ENCODE results near the gene INSR.

DNA sequence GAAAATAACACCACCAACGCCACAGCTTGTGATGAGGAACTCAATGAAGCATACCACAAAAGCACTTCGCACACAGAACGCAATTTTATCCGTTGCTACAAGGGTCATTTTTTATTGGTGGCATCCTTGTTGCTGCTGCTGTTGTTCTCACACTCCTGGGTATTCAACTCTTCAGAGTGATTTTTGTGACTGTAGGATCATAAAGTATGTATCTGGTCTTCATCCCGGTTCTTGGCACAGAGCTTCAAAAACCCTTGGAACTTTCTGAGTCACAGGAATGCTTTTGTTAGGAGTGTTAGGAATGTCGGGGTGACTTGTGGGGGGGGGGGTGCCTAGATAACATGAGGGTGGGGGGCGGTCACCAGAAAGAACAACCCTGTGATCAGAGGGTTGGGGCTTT lies 116.3 kb downstream of the INSR start:
- TF ChIP-seq, protein P1, sequence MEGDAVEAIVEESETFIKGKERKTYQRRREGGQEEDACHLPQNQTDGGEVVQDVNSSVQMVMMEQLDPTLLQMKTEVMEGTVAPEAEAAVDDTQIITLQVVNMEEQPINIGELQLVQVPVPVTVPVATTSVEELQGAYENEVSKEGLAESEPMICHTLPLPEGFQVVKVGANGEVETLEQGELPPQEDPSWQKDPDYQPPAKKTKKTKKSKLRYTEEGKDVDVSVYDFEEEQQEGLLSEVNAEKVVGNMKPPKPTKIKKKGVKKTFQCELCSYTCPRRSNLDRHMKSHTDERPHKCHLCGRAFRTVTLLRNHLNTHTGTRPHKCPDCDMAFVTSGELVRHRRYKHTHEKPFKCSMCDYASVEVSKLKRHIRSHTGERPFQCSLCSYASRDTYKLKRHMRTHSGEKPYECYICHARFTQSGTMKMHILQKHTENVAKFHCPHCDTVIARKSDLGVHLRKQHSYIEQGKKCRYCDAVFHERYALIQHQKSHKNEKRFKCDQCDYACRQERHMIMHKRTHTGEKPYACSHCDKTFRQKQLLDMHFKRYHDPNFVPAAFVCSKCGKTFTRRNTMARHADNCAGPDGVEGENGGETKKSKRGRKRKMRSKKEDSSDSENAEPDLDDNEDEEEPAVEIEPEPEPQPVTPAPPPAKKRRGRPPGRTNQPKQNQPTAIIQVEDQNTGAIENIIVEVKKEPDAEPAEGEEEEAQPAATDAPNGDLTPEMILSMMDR (IDR thresholded peaks at IDR 0.05; ENCODE audit: low read depth, low read length), result no peak
- TF ChIP-seq EZH2phosphoT487 (IDR thresholded peaks at IDR 0.05; ENCODE audit: low read depth), result no peak
